Activated T-helper 17 cell treated with anti-CD3 and anti-CD28 coated beads, Interleukin-2, amount 50 U/mL, for 72 hours (primary cell): ENCODE results near the gene NAB2. TPM values are rescaled to one million over a fixed set of nuclear protein-coding genes. Genes with fewer than 3 reads are reported as not detected.
A peak's percentile ranks its signal among the peaks of the same experiment; 100 is the strongest.
"Not testable (repeated sequence)": the region's sequence is repeated elsewhere in the genome, so short reads cannot be mapped to it uniquely, and the experiment has no call there.

ENCODE experiments used
- ATAC-seq: fragments of 150-1000 bp; cut with Tn5 transposase; replicated peaks from 2 replicates; pipeline ENCODE4 v1.10.0; 2021; ENCODE audit warnings: mild to moderate bottlenecking, moderate library complexity
- H3K27ac Mint-ChIP-seq: one replicate; pipeline ENCODE4 v1.8.0; 2022; ENCODE audit warnings: mixed read lengths
- H3K27me3 Mint-ChIP-seq: one replicate; pipeline ENCODE4 v1.8.0; 2022; ENCODE audit warnings: mixed read lengths
- H3K36me3 Mint-ChIP-seq: one replicate; pipeline ENCODE4 v1.8.0; 2022; ENCODE audit warnings: low read depth, mild to moderate bottlenecking, mixed read lengths
- H3K4me1 Mint-ChIP-seq: one replicate; pipeline ENCODE4 v1.8.0; 2022; ENCODE audit warnings: mixed read lengths
- H3K4me3 Mint-ChIP-seq: one replicate; pipeline ENCODE4 v1.8.0; 2022; ENCODE audit warnings: mild to moderate bottlenecking, mixed read lengths
- H3K9me3 Mint-ChIP-seq: one replicate; pipeline ENCODE4 v1.8.0; 2022; ENCODE audit warnings: mixed read lengths
- total RNA-seq, 2 donors: library from RNA; stranded (reverse); gene quantifications; one replicate each; pipeline ENCODE4 v1.2.3, GENCODE V29; 2022

The NAB2 gene
- total RNA-seq, 2 donors from 2014 or later, result 20.6 to 61.4 TPM

DNA sequence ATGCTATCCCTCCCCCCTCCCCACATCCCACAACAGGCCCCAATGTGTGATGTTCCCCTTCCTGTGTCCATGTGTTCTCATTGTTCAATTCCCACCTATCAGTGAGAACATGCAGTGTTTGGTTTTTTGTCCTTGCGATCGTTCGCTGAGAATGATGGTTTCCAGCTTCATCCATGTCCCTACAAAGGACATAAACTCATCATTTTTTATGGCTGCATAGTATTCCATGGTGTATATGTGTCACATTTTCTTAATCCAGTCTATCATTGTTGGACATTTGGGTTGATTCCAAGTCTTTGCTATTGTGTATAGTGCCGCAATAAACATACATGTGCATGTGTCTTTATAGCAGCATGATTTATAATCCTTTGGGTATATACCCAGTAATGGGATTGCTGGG is 35.8 kb upstream of the NAB2 start:
- not testable (repeated sequence) for H3K27me3 Mint-ChIP-seq, ATAC-seq, H3K4me3 Mint-ChIP-seq, H3K9me3 Mint-ChIP-seq, H3K27ac Mint-ChIP-seq
- Mint-ChIP-seq H3K4me1 (peaks cover 11% of the 10 kb centered on the region), H3K36me3 (peaks cover 30% of the 10 kb centered on the region)

DNA sequence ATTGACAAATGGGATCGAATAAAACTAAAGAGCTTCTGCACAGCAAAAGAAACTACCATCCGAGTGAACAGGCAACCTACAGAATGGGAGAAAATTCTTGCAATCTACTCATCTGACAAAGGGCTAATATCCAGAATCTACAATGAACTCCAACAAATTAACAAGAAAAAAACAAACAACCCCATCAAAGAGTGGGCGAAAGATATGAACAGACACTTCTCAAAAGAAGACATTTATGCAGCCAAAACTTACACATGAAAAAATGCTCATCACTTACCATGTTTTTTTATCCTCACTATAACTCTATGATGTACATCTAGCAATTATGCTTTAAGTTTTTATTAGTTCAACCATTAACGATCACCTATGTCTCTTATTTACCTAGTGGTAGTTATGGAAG is 35.0 kb upstream of the NAB2 start:
- Mint-ChIP-seq H3K36me3 (peaks cover 37% of the 10 kb centered on the region), H3K4me1 (peaks cover 10% of the 10 kb centered on the region)
- ATAC-seq, H3K4me3 Mint-ChIP-seq, H3K27ac Mint-ChIP-seq, H3K27me3 Mint-ChIP-seq, H3K9me3 Mint-ChIP-seq: not testable (repeated sequence)

DNA sequence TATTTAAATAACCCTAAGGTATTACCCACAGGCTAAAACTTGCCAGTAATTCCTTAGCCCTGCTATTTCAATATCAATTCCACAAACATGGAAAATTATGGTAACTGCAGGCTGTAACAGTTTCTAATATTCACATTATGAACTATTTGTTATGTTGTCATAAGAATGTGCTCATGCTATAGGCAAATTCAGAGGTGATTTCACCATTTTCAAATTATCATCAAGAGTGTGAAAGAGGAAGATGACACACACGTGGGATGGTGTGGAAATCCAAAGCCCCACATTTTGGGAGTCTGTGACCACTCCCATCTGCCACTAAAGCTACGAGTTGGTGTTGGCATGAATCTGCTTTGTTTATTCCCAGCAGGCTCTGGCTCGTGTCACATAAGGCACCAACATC is 33.1 kb upstream of the NAB2 start:
- Mint-ChIP-seq H3K27ac (no peak overlapping the region), H3K27me3 (no peaks in the 10 kb centered on the region), H3K9me3 (no peaks in the 10 kb centered on the region), H3K4me3 (no peak overlapping the region), H3K36me3 (peaks cover 56% of the 10 kb centered on the region), H3K4me1 (peaks cover 4% of the 10 kb centered on the region)
- ATAC-seq, result no peak

DNA sequence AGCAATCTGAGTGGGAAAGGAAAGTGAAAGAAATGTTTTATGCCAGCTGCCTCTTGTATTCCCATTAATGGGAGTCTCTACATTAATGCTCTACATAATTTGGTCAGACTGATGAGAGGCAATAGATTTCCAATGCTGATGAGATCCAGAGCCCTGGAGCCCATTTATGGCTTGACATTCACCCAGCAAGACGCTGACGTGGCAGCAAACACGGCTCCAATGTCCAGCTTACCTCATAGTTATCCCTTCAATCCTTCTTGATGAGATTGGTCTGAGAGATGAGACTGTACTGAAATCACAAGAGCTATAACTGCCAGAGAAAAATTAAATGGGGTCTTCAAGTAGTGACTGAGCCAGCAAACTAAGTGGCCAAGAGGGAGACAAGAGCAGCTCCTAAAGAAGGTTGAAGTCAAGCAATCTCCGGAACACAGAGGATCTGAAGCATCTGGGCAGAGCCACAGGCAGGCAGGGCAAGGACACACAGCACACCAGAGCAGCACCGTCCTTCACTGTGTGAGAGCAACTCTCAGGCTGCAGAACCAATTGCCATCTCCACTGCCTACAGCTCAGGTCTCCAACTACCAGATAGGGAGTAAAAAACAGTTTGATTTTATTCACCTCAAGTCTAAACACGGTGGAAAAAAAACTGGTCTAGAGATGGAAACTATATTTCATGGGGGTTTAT is 31.7 kb upstream of the NAB2 start:
- ATAC-seq, result no peak
- Mint-ChIP-seq H3K4me3 (no peak overlapping the region), H3K9me3 (no peaks in the 10 kb centered on the region), H3K36me3 (peaks cover 70% of the 10 kb centered on the region), H3K4me1 (peaks cover 4% of the 10 kb centered on the region), H3K27me3 (no peaks in the 10 kb centered on the region), H3K27ac (peak overlapping the region; percentile 79)

DNA sequence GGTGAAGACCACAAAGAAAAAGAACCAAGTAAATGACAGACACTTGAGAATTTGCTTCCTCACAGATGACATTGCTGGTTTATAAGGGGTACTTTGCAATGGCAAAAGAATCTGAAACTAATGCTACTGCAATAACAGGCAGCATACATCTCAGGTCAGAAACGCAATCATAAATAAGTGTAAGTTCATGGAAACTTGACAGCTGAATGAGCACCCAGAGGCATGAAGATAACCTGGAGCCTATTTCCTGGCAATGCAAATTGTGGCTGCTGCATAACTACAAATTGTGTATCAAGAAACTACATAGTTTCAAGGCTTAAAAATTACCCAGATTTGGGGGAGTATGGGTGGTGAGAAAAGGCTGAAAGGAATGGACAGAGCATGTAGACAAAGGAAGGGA is 30.5 kb upstream of the NAB2 start:
- peak overlapping the region; percentile 47 for H3K27ac Mint-ChIP-seq
- no peak overlapping the region for H3K4me3 Mint-ChIP-seq
- H3K36me3 Mint-ChIP-seq, result peaks cover 83% of the 10 kb centered on the region
- H3K9me3 Mint-ChIP-seq, result no peaks in the 10 kb centered on the region
- no peak for ATAC-seq
- no peaks in the 10 kb centered on the region for H3K27me3 Mint-ChIP-seq
- H3K4me1 Mint-ChIP-seq, result peaks cover 8% of the 10 kb centered on the region

DNA sequence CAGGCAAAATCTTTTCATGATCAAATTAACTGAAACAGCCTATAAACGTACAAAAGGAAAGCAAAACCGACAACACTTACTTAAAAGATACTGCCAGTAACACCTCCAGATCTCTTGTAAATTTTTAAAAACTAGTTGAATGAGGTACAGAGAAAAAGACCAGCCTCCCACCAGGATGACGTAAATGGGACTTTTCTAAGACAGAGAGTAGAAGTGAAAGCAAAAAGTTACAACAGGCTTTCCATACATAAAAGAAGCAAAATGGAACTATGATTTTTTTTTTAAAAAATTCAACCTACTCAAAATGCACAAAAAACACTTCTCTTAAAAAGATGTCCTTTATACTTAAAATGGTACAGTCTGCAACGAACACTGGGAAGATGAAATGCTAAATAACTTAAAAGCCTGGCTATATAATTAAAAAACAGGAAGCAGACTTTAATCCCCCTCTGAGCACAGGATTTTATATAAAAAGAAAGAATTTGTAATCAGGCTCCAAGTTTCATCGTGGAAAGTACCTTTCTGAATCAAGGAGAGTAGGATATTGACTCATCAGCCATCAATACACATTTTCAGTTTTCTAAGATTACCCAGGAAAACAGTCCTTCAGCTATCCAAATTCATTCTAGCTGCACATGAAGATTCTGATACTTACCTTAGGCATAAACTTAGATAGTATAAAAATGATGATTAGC is 24.8 kb upstream of the NAB2 start:
- Mint-ChIP-seq H3K4me3 (peak overlapping the region; percentile 81), H3K9me3 (no peaks in the 10 kb centered on the region), H3K36me3 (peaks cover 94% of the 10 kb centered on the region), H3K27me3 (no peaks in the 10 kb centered on the region), H3K4me1 (peaks cover 22% of the 10 kb centered on the region), H3K27ac (peak overlapping the region; percentile 97)
- ATAC-seq, result peak; percentile 77

DNA sequence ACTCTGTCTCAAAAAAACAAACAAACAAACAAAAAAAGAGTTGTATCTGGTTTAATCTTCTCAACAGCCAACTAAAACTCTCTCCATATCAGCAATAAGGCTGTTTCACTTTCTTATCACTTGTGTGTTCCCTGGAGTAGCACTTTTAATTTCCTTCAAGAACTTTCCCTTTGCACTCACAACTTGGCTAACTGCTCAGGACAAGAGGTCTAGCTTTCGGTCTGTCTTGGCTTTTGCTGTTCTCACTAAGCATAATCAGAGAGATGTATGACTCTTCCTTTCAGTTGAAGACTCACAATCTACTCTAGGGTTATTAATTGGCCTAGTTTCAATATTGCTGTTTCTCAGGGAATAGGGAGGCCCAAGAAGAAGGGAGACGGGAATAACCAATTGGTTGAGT is 22.7 kb upstream of the NAB2 start:
- ATAC-seq, result peak; percentile 72
- no peaks in the 10 kb centered on the region for H3K9me3 Mint-ChIP-seq
- peak overlapping the region; percentile 97 for H3K27ac Mint-ChIP-seq
- H3K4me3 Mint-ChIP-seq, result peak overlapping the region; percentile 81
- H3K27me3 Mint-ChIP-seq, result no peaks in the 10 kb centered on the region
- H3K4me1 Mint-ChIP-seq, result peaks cover 34% of the 10 kb centered on the region
- peaks cover 94% of the 10 kb centered on the region for H3K36me3 Mint-ChIP-seq

DNA sequence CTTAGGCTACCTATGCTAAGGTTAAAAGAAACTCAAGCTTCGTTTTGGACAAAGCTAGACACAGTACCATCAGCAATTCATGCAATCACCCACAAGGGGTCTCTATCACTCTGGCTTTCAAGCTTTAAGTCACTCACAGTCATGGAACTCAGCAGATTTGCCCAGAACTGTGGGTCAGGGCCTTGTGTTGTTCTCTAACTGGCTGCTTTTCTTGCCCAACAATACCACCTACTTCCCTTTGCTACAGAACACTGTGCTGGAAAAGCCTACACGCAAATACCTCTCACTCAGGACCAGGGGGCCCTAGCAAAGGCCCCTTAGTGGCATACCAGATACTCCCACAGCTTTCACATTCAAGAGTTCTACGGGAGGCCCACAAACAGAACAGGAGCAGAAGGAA is 19.4 kb upstream of the NAB2 start:
- peak; percentile 79 for ATAC-seq
- H3K36me3 Mint-ChIP-seq, result peaks cover 89% of the 10 kb centered on the region
- peaks cover 21% of the 10 kb centered on the region for H3K4me1 Mint-ChIP-seq

DNA sequence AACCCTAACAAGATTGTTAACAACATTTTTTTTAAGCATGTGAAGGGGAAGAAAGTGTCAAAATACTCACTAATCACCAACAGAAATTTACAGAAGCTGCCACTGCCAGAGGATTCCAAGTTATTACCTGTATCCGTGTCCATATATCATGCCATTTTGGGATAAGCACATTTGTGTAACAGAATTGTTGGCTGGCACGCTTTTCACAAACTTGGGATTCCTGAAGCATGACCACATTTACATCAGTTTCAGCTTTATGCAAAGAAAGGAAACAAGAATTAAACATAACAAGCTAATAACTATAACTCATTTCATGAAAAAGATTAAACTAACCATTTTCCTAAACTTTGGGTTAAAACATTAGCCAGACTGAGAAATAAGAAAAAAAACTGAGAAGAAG is 16.3 kb upstream of the NAB2 start:
- peaks cover 91% of the 10 kb centered on the region for H3K36me3 Mint-ChIP-seq
- H3K4me1 Mint-ChIP-seq, result peaks cover 13% of the 10 kb centered on the region
- ATAC-seq, result no peak
- peak overlapping the region; percentile 26 for H3K27ac Mint-ChIP-seq
- no peaks in the 10 kb centered on the region for H3K9me3 Mint-ChIP-seq
- H3K4me3 Mint-ChIP-seq, result no peak overlapping the region
- H3K27me3 Mint-ChIP-seq, result no peaks in the 10 kb centered on the region

More for the DNA sequence above, 19.4 kb upstream of the NAB2 start:
- Mint-ChIP-seq H3K27me3 (no peaks in the 10 kb centered on the region), H3K27ac (peak overlapping the region; percentile 84), H3K9me3 (no peaks in the 10 kb centered on the region), H3K4me3 (peak overlapping the region; percentile 78)

DNA sequence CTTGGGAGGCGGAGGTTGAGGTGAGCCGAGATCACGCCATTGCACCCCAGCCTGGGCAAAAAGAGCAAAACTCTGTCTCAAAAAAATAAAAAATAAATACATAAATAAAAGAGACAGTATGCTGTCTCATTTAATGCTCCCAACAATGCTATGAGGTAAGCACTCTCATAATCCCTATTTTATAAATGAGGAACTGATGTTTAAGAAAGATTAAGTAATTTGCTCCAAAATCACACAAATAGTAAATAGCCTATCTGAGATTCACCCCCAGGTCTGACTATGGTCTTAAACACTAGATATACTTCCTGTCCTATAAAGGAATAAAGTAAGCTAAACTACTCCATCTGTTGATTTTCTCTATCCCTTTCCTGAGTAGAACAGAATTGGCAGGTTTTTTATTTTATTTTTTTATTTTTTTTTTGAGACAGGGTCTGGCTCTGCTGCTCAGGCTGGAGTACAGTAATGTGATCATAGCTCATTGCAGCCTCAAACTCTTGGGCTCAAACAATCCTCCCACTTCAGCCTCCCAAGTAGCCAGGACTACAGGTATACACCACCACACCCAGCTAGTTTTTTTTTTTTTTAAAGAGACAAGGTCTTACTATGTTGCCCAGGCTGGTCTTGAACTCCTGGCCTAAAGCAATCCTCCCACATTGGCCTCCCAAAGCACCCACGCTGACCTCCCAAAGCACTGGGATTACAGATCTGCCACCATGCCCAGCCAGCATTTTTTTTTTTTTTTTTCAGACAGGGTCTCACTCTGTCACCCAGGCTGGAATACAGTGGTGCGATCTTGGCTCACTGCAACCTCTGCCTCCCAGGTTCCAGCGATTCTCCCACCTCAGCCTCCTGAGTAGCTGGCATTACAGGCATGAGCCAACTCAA is 15.1 kb upstream of the NAB2 start:
- H3K36me3 Mint-ChIP-seq, result peaks cover 91% of the 10 kb centered on the region
- not testable (repeated sequence) for H3K4me3 Mint-ChIP-seq, H3K27me3 Mint-ChIP-seq, H3K9me3 Mint-ChIP-seq, H3K27ac Mint-ChIP-seq, ATAC-seq
- peaks cover 13% of the 10 kb centered on the region for H3K4me1 Mint-ChIP-seq

DNA sequence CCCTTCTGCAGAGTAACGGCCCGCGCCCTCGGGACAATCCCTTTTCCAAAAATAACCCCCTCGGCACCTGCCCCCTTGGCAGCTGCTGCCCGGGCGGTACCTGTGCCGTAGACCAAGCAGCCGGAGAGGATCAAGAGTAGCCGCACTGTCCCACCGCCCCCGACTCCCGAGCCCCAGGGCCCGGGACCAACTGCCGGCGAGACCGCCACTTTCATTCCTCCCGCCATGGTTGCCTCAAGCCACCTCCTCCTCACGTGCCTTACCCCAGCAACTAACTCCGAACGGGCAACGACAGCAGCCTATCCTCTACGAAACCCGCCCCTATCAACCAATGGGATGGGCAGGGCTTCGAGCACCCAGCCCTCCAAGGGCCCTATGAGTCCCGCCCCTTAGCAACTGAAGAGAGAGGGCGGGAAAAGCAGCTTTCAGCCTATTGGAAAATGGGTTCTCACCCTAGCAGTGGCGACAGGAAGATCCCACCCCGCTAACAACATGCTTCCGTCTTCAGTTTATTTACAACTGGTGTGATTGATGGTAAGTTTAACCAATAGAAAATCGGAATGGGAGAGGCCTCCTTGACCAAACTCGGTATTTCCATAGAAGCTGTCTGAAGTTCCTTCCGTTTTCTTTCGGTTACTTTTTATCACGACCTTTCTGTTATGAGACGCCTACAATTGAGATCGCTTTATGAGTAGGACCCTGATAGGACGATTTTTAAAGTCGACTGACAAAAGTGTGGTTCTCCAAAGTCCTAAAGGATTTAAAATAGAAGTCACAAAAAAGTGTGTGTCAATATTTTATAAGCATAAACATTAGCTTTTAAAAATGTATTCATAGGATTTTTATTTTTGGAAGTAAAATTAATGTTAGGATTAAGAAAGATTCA is 10.2 kb upstream of the NAB2 start, which contains the start of gene NEMP1:
Gene NEMP1 (minus strand): TSS at position 273 of the 886 bp plus-strand sequence. CDS start 46 bp downstream, at position 227.
- Mint-ChIP-seq H3K27ac (peak within 1 kb of the TSS; percentile 93), H3K9me3 (no peaks in the 10 kb centered on the region), H3K4me1 (no peaks in the 10 kb centered on the region), H3K4me3 (peak within 1 kb of the TSS; percentile 99), H3K27me3 (no peaks in the 10 kb centered on the region), H3K36me3 (peaks cover 47% of the 10 kb centered on the region)
- ATAC-seq, result peak; percentile 98

DNA sequence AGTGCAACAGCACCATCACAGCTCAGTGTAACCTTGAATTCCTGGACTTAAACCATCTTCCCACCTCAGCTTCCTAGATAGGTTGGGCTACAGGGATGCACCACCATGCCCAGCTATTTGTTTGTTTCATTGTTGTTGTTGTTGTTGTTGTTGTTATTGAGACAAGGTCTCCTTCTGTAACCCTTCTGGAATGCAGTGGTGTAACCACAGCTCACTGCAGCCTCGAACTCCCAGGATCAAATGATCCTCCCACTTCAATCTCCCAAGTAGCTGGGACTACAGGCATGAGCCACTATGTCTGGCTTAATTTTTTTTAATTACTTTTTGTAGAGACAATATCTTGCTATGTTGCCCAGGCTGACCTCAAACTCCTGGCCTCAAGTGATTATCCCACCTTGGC is 9.1 kb upstream of the NAB2 start:
- no peaks in the 10 kb centered on the region for H3K27me3 Mint-ChIP-seq
- H3K4me1 Mint-ChIP-seq, result no peaks in the 10 kb centered on the region
- H3K9me3 Mint-ChIP-seq, result no peaks in the 10 kb centered on the region
- peaks cover 37% of the 10 kb centered on the region for H3K36me3 Mint-ChIP-seq
- no peak for ATAC-seq
- peak overlapping the region; percentile 93 for H3K27ac Mint-ChIP-seq
- peak overlapping the region; percentile 99 for H3K4me3 Mint-ChIP-seq

DNA sequence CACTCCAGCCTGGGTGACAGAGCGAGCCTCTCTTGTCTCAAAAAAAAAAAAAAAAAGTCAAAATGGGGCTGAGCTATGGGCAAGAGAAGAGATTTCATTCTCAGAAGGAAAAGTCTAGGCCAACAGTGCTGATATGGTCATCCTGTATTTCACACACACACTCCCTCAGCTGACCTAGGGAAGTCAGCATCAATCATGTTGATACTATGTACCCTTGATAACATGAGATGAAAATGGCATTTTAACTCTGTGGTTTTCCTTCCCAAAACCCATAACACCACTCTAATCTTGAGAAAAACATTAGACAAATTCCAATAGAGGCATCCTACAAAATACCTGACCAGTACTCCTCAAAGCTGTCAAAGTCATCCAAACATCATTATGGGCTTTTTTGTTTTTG is 8.1 kb upstream of the NAB2 start:
- Mint-ChIP-seq H3K27ac (no peak overlapping the region), H3K36me3 (peaks cover 31% of the 10 kb centered on the region), H3K4me1 (peaks cover 6% of the 10 kb centered on the region), H3K9me3 (no peaks in the 10 kb centered on the region), H3K27me3 (no peaks in the 10 kb centered on the region), H3K4me3 (no peak overlapping the region)
- ATAC-seq, result no peak
